ENCODE results near the gene GLP1R. TPM values are rescaled to one million over a fixed set of nuclear protein-coding genes. Genes with fewer than 3 reads are reported as not detected.

GLP1R gene
- total RNA-seq, 2 donors from 2014 or later = not detected

DNA sequence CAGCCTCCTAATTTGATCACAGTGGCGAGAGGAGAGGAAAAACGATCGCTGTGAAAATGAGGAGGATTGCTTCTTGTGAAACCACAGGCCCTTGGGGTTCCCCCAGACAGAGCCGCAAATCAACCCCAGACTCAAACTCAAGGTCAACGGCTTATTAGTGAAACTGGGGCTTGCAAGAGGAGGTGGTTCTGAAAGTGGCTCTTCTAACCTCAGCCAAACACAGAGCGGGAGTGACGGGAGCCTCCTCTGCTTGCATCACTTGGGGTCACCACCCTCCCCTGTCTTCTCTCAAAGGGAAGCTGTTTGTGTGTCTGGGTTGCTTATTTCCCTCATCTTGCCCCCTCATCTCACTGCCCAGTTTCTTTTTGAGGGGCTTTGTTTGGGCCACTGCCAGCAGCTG lies 37.7 kb downstream of the GLP1R start:
- TF ChIP-seq, protein P1, sequence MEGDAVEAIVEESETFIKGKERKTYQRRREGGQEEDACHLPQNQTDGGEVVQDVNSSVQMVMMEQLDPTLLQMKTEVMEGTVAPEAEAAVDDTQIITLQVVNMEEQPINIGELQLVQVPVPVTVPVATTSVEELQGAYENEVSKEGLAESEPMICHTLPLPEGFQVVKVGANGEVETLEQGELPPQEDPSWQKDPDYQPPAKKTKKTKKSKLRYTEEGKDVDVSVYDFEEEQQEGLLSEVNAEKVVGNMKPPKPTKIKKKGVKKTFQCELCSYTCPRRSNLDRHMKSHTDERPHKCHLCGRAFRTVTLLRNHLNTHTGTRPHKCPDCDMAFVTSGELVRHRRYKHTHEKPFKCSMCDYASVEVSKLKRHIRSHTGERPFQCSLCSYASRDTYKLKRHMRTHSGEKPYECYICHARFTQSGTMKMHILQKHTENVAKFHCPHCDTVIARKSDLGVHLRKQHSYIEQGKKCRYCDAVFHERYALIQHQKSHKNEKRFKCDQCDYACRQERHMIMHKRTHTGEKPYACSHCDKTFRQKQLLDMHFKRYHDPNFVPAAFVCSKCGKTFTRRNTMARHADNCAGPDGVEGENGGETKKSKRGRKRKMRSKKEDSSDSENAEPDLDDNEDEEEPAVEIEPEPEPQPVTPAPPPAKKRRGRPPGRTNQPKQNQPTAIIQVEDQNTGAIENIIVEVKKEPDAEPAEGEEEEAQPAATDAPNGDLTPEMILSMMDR (IDR thresholded peaks at IDR 0.05) = no peak
- Histone ChIP-seq H3K9me3 (no peaks in the 10 kb centered on the region), H3K27me3 (replicated peaks; ENCODE audit: insufficient read depth) (no peaks in the 10 kb centered on the region), H3K36me3 (no peaks in the 10 kb centered on the region), H3K4me1 (ENCODE audit: control insufficient read depth in 1 of 2, low read depth in 2 of 2) (peaks cover 0 to 7% of the 10 kb centered on the region in 2 donors), H3K4me3 (no peak overlapping the region), H3K27ac (no peak overlapping the region)
- DNase-seq (ENCODE audit: low spot score) (no peak), ATAC-seq (ENCODE audit: insufficient number of reproducible peaks, low FRiP score, low read depth) (no peak)

DNA sequence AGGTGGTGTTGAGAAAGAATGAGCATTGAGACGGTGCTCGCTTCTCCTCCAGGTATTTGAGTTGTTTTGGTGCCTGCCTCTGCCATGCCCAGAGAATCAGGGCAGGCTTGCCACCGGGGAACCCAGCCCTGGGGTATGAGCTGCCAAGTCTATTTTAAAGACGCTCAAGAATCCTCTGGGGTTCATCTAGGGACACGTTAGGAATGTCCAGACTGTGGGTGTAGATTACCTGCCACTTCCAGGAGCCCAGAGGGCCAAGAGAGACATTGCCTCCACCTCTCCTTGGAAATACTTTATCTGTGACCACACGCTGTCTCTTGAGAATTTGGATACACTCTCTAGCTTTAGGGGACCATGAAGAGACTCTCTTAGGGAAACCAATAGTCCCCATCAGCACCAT lies 38.1 kb downstream of the GLP1R start:
- DNase-seq (ENCODE audit: low spot score) = no peak
- TF ChIP-seq, protein P1 (IDR thresholded peaks at IDR 0.05) = no peak
- ATAC-seq (ENCODE audit: insufficient number of reproducible peaks, low FRiP score, low read depth) = no peak
- H3K4me1 ChIP-seq (ENCODE audit: control insufficient read depth in 1 of 2, low read depth in 2 of 2) = peaks cover 0 to 7% of the 10 kb centered on the region in 2 donors
- no peak overlapping the region for H3K4me3 ChIP-seq
- H3K36me3 ChIP-seq = no peaks in the 10 kb centered on the region
- H3K9me3 ChIP-seq = no peaks in the 10 kb centered on the region
- H3K27me3 ChIP-seq (replicated peaks; ENCODE audit: insufficient read depth) = no peaks in the 10 kb centered on the region
- H3K27ac ChIP-seq = no peak overlapping the region

DNA sequence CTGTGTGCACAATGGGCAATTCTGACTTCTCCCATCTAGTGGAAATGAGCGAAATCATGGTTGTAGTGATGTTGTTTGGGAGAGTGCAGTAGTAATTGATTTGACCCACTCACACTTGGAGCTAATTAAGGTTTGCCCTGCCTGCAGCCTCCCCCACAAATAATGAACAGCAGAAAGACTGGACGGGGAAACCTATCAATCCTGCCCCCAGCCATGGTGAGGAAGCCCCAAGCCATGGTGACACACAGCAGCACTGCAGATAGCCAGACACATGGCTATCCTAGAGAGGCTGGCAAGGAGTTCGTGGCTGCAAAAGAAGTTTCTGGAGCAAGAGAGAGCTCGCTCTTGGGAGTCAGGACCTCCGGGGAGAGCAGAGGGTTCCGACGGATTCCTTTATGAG lies 38.6 kb downstream of the GLP1R start:
- H3K36me3 ChIP-seq = no peaks in the 10 kb centered on the region
- H3K4me3 ChIP-seq = no peak overlapping the region
- peaks cover 0 to 7% of the 10 kb centered on the region in 2 donors for H3K4me1 ChIP-seq (ENCODE audit: control insufficient read depth in 1 of 2, low read depth in 2 of 2)
- TF ChIP-seq, protein P1 (IDR thresholded peaks at IDR 0.05) = no peak
- H3K27ac ChIP-seq = no peak overlapping the region
- no peak for DNase-seq (ENCODE audit: low spot score)
- no peaks in the 10 kb centered on the region for H3K27me3 ChIP-seq (replicated peaks; ENCODE audit: insufficient read depth)
- no peaks in the 10 kb centered on the region for H3K9me3 ChIP-seq
- ATAC-seq (ENCODE audit: insufficient number of reproducible peaks, low FRiP score, low read depth) = no peak

- no peaks in the 10 kb centered on the region for H3K27me3 ChIP-seq (replicated peaks; ENCODE audit: insufficient read depth)
- DNase-seq (ENCODE audit: low spot score) (no peak), ATAC-seq (ENCODE audit: insufficient number of reproducible peaks, low FRiP score, low read depth) (peak; percentile 57)
- H3K9me3 ChIP-seq = no peaks in the 10 kb centered on the region
- no peaks in the 10 kb centered on the region for H3K36me3 ChIP-seq
- no peak overlapping the region for H3K4me3 ChIP-seq
- TF ChIP-seq, protein P1 (IDR thresholded peaks at IDR 0.05) = peak; percentile 34
- no peak overlapping the region for H3K27ac ChIP-seq
- H3K4me1 ChIP-seq (ENCODE audit: control insufficient read depth in 1 of 2, low read depth in 2 of 2) = peaks cover 0 to 7% of the 10 kb centered on the region in 2 donors
Observed at GRCh38 chr6:39088331-39088730, 39.8 kb downstream of the GLP1R start.

- Histone ChIP-seq H3K36me3 (no peaks in the 10 kb centered on the region), H3K9me3 (no peaks in the 10 kb centered on the region), H3K27ac (no peak overlapping the region), H3K4me3 (no peak overlapping the region), H3K27me3 (replicated peaks; ENCODE audit: insufficient read depth) (no peaks in the 10 kb centered on the region), H3K4me1 (ENCODE audit: control insufficient read depth in 1 of 2, low read depth in 2 of 2) (peaks cover 0 to 7% of the 10 kb centered on the region in 2 donors)
- DNase-seq (ENCODE audit: low spot score) (no peak), ATAC-seq (ENCODE audit: insufficient number of reproducible peaks, low FRiP score, low read depth) (no peak)
- TF ChIP-seq, protein P1 (IDR thresholded peaks at IDR 0.05) = no peak
Observed at GRCh38 chr6:39090036-39090435, 41.5 kb downstream of the GLP1R start.
